ENCODE measurements around the gene TAGAP.
"Not testable (repeated sequence)": the region's sequence is repeated elsewhere in the genome, so short reads cannot be mapped to it uniquely, and the experiment has no call there.

The TAGAP gene

GRCh38 chr6:159043947-159044346 is 844 bp downstream of the TAGAP start:
- no peak for DNase-seq (ENCODE audit: low read depth)

GRCh38 chr6:159043251-159043650 is 1.5 kb downstream of the TAGAP start:
- DNase-seq (ENCODE audit: low read depth), result no peak

- no peak for DNase-seq (ENCODE audit: low read depth)
Measured at GRCh38 chr6:159042826-159043181, 2.0 kb downstream of the TAGAP start.

- DNase-seq (ENCODE audit: low read depth), result peak; percentile 39
Measured at GRCh38 chr6:159042003-159042825, 2.6 kb downstream of the TAGAP start.

- no peak for DNase-seq (ENCODE audit: low read depth)
Measured at GRCh38 chr6:159041181-159041580, 3.6 kb downstream of the TAGAP start.

GRCh38 chr6:159039885-159040258 is 4.9 kb downstream of the TAGAP start:
- no peak for DNase-seq (ENCODE audit: low read depth)

GRCh38 chr6:159038914-159039884 is 5.6 kb downstream of the TAGAP start:
- DNase-seq (ENCODE audit: low read depth), result no peak

GRCh38 chr6:159038318-159038717 is 6.5 kb downstream of the TAGAP start:
- DNase-seq (ENCODE audit: low read depth), result not testable (repeated sequence)

- no peak for DNase-seq (ENCODE audit: low read depth)
Measured at GRCh38 chr6:159037756-159038290, 7.0 kb downstream of the TAGAP start.

GRCh38 chr6:159036673-159037072 is 8.1 kb downstream of the TAGAP start:
- no peak for DNase-seq (ENCODE audit: low read depth)

- DNase-seq (ENCODE audit: low read depth), result no peak
Measured at GRCh38 chr6:159035891-159036290, 8.9 kb downstream of the TAGAP start.

GRCh38 chr6:159033160-159034049 is 11.4 kb downstream of the TAGAP start:
- no peak for DNase-seq (ENCODE audit: low read depth)

- DNase-seq (ENCODE audit: low read depth), result no peak
Measured at GRCh38 chr6:159031846-159032245, 12.9 kb downstream of the TAGAP start.

GRCh38 chr6:159030168-159030567 is 14.6 kb downstream of the TAGAP start:
- DNase-seq (ENCODE audit: low read depth), result no peak

GRCh38 chr6:159025224-159025623 is 19.6 kb downstream of the TAGAP start:
- DNase-seq (ENCODE audit: low read depth), result not testable (repeated sequence)

- DNase-seq (ENCODE audit: low read depth), result no peak
Measured at GRCh38 chr6:159023893-159024292, 20.9 kb downstream of the TAGAP start.

- DNase-seq (ENCODE audit: low read depth), result no peak
Measured at GRCh38 chr6:159020011-159020410, 24.8 kb downstream of the TAGAP start.

GRCh38 chr6:159017757-159018559 is 26.8 kb downstream of the TAGAP start:
- DNase-seq (ENCODE audit: low read depth), result no peak

GRCh38 chr6:159014406-159014805 is 30.4 kb downstream of the TAGAP start:
- no peak for DNase-seq (ENCODE audit: low read depth)

GRCh38 chr6:159013229-159013628 is 31.6 kb downstream of the TAGAP start:
- no peak for DNase-seq (ENCODE audit: low read depth)

- no peak for DNase-seq (ENCODE audit: low read depth)
Measured at GRCh38 chr6:159012201-159012600, 32.6 kb downstream of the TAGAP start.
